ENCODE results near the gene EXOC1.

The EXOC1 gene

GRCh38 chr4:55826986-55827385 lies 26.5 kb upstream of the EXOC1 start:
- Histone ChIP-seq H3K9ac (ENCODE audit: low read length) (no peak overlapping the region), H3K4me1 (ENCODE audit: insufficient read depth, low read length, severe bottlenecking) (no peaks in the 10 kb centered on the region), H3F3A (ENCODE audit: insufficient read depth, low read length) (no peaks in the 10 kb centered on the region), H3K27me3 (ENCODE audit: insufficient read depth, low read length) (no peaks in the 10 kb centered on the region), H3K9me3 (ENCODE audit: low read length) (no peaks in the 10 kb centered on the region), H3K79me2 (ENCODE audit: insufficient read depth, low read length) (no peaks in the 10 kb centered on the region), H3K4me2 (ENCODE audit: low read length) (no peak overlapping the region), H4K20me1 (ENCODE audit: insufficient read depth, low read length) (no peaks in the 10 kb centered on the region), H3K27ac (ENCODE audit: low read depth, low read length, poor library complexity, severe bottlenecking) (no peak overlapping the region), H3K9me2 (ENCODE audit: low read depth, low read length) (no peaks in the 10 kb centered on the region), H2AFZ (ENCODE audit: low read length) (no peak overlapping the region), H3K36me3 (ENCODE audit: insufficient read depth, low read length) (no peaks in the 10 kb centered on the region), H3K4me3 (ENCODE audit: low read depth, low read length, poor library complexity, severe bottlenecking) (no peak overlapping the region)
- TF ChIP-seq CTCF (IDR thresholded peaks at IDR 0.05; ENCODE audit: low read length): no peak
- no peak for TF ChIP-seq EZH2 (IDR thresholded peaks at IDR 0.05; ENCODE audit: borderline replicate concordance, low read length)

GRCh38 chr4:55827582-55827981 lies 25.9 kb upstream of the EXOC1 start:
- H3K36me3 ChIP-seq (ENCODE audit: insufficient read depth, low read length): no peaks in the 10 kb centered on the region
- H3K79me2 ChIP-seq (ENCODE audit: insufficient read depth, low read length): no peaks in the 10 kb centered on the region
- H3K9ac ChIP-seq (ENCODE audit: low read length): no peak overlapping the region
- H2AFZ ChIP-seq (ENCODE audit: low read length): no peak overlapping the region
- H3K27ac ChIP-seq (ENCODE audit: low read depth, low read length, poor library complexity, severe bottlenecking): no peak overlapping the region
- no peak overlapping the region for H3K4me2 ChIP-seq (ENCODE audit: low read length)
- H3K9me3 ChIP-seq (ENCODE audit: low read length): no peaks in the 10 kb centered on the region
- H3K27me3 ChIP-seq (ENCODE audit: insufficient read depth, low read length): no peaks in the 10 kb centered on the region
- H4K20me1 ChIP-seq (ENCODE audit: insufficient read depth, low read length): no peaks in the 10 kb centered on the region
- no peaks in the 10 kb centered on the region for H3F3A ChIP-seq (ENCODE audit: insufficient read depth, low read length)
- H3K9me2 ChIP-seq (ENCODE audit: low read depth, low read length): no peaks in the 10 kb centered on the region
- no peak overlapping the region for H3K4me3 ChIP-seq (ENCODE audit: low read depth, low read length, poor library complexity, severe bottlenecking)
- TF ChIP-seq CTCF (IDR thresholded peaks at IDR 0.05; ENCODE audit: low read length) (no peak), EZH2 (IDR thresholded peaks at IDR 0.05; ENCODE audit: borderline replicate concordance, low read length) (no peak)
- no peaks in the 10 kb centered on the region for H3K4me1 ChIP-seq (ENCODE audit: insufficient read depth, low read length, severe bottlenecking)

- Histone ChIP-seq H3K9ac (ENCODE audit: low read length) (no peak overlapping the region), H3K9me3 (ENCODE audit: low read length) (no peaks in the 10 kb centered on the region), H3K4me3 (ENCODE audit: low read depth, low read length, poor library complexity, severe bottlenecking) (no peak overlapping the region), H3K27ac (ENCODE audit: low read depth, low read length, poor library complexity, severe bottlenecking) (no peak overlapping the region), H2AFZ (ENCODE audit: low read length) (no peak overlapping the region), H3K4me2 (ENCODE audit: low read length) (no peak overlapping the region), H3F3A (ENCODE audit: insufficient read depth, low read length) (no peaks in the 10 kb centered on the region), H3K79me2 (ENCODE audit: insufficient read depth, low read length) (no peaks in the 10 kb centered on the region), H3K9me2 (ENCODE audit: low read depth, low read length) (no peaks in the 10 kb centered on the region; the same call in 1 of the 2 replicates), H3K4me1 (ENCODE audit: insufficient read depth, low read length, severe bottlenecking) (no peaks in the 10 kb centered on the region), H3K27me3 (ENCODE audit: insufficient read depth, low read length) (no peaks in the 10 kb centered on the region), H4K20me1 (ENCODE audit: insufficient read depth, low read length) (no peaks in the 10 kb centered on the region), H3K36me3 (ENCODE audit: insufficient read depth, low read length) (no peaks in the 10 kb centered on the region)
- TF ChIP-seq CTCF (IDR thresholded peaks at IDR 0.05; ENCODE audit: low read length) (no peak), EZH2 (IDR thresholded peaks at IDR 0.05; ENCODE audit: borderline replicate concordance, low read length) (no peak)
Observed at GRCh38 chr4:55830048-55830447, 23.4 kb upstream of the EXOC1 start.

Data from OCI-LY1 (cell line).